ENCODE measurements around the gene CACNA2D1.

DNA sequence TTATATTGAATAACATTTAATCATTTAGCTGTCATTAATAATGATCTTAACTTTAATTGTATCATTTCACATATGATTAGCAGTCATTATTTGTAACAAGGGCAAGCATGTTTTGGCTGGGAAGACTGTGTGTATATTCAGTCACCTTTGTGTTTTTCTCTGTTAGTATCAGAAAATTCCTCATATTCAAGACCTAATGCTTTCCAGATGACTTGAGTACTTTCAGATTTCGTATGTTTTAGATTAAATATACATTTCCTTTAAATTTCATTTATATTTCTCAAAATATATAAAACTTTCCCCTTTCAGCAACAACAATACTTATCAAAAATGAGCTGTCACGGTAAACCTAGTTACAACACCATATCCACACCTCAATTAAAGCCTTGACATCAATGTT lies 6.3 kb upstream of the CACNA2D1 start:
- TF ChIP-seq, protein P1, sequence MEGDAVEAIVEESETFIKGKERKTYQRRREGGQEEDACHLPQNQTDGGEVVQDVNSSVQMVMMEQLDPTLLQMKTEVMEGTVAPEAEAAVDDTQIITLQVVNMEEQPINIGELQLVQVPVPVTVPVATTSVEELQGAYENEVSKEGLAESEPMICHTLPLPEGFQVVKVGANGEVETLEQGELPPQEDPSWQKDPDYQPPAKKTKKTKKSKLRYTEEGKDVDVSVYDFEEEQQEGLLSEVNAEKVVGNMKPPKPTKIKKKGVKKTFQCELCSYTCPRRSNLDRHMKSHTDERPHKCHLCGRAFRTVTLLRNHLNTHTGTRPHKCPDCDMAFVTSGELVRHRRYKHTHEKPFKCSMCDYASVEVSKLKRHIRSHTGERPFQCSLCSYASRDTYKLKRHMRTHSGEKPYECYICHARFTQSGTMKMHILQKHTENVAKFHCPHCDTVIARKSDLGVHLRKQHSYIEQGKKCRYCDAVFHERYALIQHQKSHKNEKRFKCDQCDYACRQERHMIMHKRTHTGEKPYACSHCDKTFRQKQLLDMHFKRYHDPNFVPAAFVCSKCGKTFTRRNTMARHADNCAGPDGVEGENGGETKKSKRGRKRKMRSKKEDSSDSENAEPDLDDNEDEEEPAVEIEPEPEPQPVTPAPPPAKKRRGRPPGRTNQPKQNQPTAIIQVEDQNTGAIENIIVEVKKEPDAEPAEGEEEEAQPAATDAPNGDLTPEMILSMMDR (IDR thresholded peaks at IDR 0.05; ENCODE audit: low read depth, low read length), result no peak
- TF ChIP-seq POLR2A (IDR thresholded peaks at IDR 0.05; ENCODE audit: extremely low read depth, insufficient read length) (no peak), MYC (IDR thresholded peaks at IDR 0.05; ENCODE audit: low read depth, low read length) (no peak)
- TF ChIP-seq, protein P2, sequence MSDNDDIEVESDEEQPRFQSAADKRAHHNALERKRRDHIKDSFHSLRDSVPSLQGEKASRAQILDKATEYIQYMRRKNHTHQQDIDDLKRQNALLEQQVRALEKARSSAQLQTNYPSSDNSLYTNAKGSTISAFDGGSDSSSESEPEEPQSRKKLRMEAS (IDR thresholded peaks at IDR 0.05; ENCODE audit: low read depth, low read length), result no peak
